Thymus (tissue), 11 donors: ENCODE data around the gene UNC13A. TPM values are rescaled to one million over a fixed set of nuclear protein-coding genes. Genes with fewer than 3 reads are reported as not detected.

Experiments
- DNase-seq, 9 donors: peaks; one replicate each; pipeline ENCODE4 v3.0.0-alpha.2; 2013; ENCODE audit warnings: low spot score in 9 of 9, low read depth in 6 of 9, missing footprints in 1 of 9
- H3K27ac ChIP-seq, 2 donors: one replicate each; pipeline ENCODE4 v1.5.1; 2013; ENCODE audit warnings: control low read depth in 1 of 2, low read depth in 1 of 2, low read length in 1 of 2, mild to moderate bottlenecking in 1 of 2, moderate library complexity in 1 of 2
- H3K27me3 ChIP-seq, 2 donors: one replicate each; pipeline ENCODE4 v1.5.1; 2013; ENCODE audit warnings: low read length in 1 of 2; ENCODE audit not compliant: control insufficient read depth in 2 of 2, insufficient read depth in 1 of 2
- H3K36me3 ChIP-seq, 2 donors: one replicate each; pipeline ENCODE4 v1.5.1; 2013; ENCODE audit warnings: low read length in 1 of 2, mild to moderate bottlenecking in 1 of 2, moderate library complexity in 1 of 2; ENCODE audit not compliant: control insufficient read depth in 2 of 2, insufficient read depth in 2 of 2
- H3K4me1 ChIP-seq, 2 donors: one replicate each; pipeline ENCODE4 v1.5.1; 2013; ENCODE audit warnings: low read length in 2 of 2; ENCODE audit not compliant: control insufficient read depth in 2 of 2, insufficient read depth in 2 of 2
- H3K4me3 ChIP-seq, 2 donors: one replicate each; pipeline ENCODE4 v1.5.1; 2013; ENCODE audit warnings: low read length in 2 of 2, control low read depth in 1 of 2, mild to moderate bottlenecking in 1 of 2
- H3K9me3 ChIP-seq, 2 donors: one replicate each; pipeline ENCODE4 v1.5.1; 2013; ENCODE audit warnings: low read length in 1 of 2, mild to moderate bottlenecking in 1 of 2; ENCODE audit not compliant: control insufficient read depth in 2 of 2, insufficient read depth in 1 of 2
- whole genome bisulfite sequencing: extraction: QIAGEN DNeasy Blood & Tissue Kit; methylation state at CpG from one replicate; pipeline ENCODE4 v1.1.7; 2013; 5-methylcytosine and 5-hydroxymethylcytosine counted together
- polyA plus RNA-seq: library from polyadenylated mRNA; stranded (reverse); fragments of 200-250 nt; gene quantifications from one replicate; pipeline ENCODE4 v1.2.3, GENCODE V29; 2013
- total RNA-seq: library from RNA; stranded (reverse); fragments of 120-200 nt; gene quantifications from one replicate; pipeline ENCODE4 v1.2.4, GENCODE V29; 2013
- donor health status: healthy.

UNC13A gene
- total and polyA plus RNA-seq, 2 donors, result 0.19 to 0.32 TPM

DNA sequence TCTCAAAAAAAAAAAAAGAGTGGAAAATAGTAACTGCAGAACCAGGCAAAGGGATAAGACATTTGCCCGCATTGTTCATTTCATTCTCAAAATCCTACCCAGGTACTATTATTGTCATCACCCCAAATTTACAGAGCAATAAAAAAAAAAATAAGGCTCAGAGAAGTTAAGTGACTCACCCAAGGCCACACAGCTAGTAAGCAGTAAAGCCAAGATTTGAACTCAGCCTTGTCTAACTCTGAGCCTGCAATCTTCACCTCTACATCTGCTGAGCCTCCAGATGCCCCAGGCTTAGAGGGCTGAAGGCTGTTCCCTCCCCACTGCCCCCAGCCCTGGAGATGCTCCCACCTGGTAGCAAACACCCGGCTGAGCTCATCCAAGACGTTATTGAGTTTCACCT lies 61.0 kb downstream of the UNC13A start:
- Histone ChIP-seq H3K27me3 (no peaks in the 10 kb centered on the region), H3K4me1 (no peaks in the 10 kb centered on the region), H3K27ac (no peak overlapping the region), H3K4me3 (no peak overlapping the region), H3K9me3 (peaks cover 0 to 1% of the 10 kb centered on the region in 2 donors), H3K36me3 (no peaks in the 10 kb centered on the region)
- DNase-seq, result no peak
- WGBS, result 93% methylated on average over 3 of the region's 3 CpGs

DNA sequence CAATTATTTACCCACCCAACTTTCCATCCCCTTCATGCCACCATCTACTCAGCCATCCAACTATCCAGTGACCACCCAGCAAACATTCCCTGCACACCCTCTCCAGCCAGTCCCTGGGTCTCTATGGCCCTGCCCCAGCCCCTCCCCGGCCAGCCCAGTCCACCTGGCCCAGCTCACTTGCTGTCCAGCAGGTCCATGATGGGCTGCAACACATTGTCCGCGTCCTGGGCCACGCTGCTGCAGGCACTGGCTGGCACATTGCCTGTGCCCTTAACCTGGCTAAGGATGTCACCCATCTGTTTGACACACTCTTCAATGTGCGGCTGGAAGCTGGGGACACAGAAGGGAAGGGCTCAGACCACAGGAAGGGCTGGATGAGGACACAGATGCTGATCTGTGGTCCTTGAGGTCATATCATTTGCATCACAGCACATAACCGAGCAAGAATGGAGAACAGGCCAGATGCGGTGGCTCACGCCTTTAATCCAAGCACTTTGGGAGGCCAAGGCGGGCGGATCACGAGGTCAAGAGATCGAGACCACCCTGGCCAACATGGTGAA lies 61.6 kb downstream of the UNC13A start:
- no peaks in the 10 kb centered on the region for H3K36me3 ChIP-seq
- 71% methylated on average over 12 of the region's 12 CpGs for WGBS
- H3K27me3 ChIP-seq, result no peaks in the 10 kb centered on the region
- no peak overlapping the region for H3K4me3 ChIP-seq
- no peak overlapping the region for H3K27ac ChIP-seq
- no peak for DNase-seq
- peaks cover 1 to 4% of the 10 kb centered on the region in 2 donors for H3K9me3 ChIP-seq
- peaks cover 0 to 2% of the 10 kb centered on the region in 2 donors for H3K4me1 ChIP-seq

GRCh38 chr19:17625980-17626379 lies 62.2 kb downstream of the UNC13A start:
- peaks cover 1 to 5% of the 10 kb centered on the region in 2 donors for H3K9me3 ChIP-seq
- no peak for DNase-seq
- 93% methylated on average over 2 of the region's 2 CpGs for WGBS

GRCh38 chr19:17625043-17625442 lies 63.1 kb downstream of the UNC13A start:
- Histone ChIP-seq H3K27me3 (peaks cover 0 to under 1% of the 10 kb centered on the region in 2 donors), H3K36me3 (no peaks in the 10 kb centered on the region), H3K4me1 (peaks cover 0 to 2% of the 10 kb centered on the region in 2 donors), H3K27ac (no peak overlapping the region), H3K9me3 (peaks cover 1 to 5% of the 10 kb centered on the region in 2 donors), H3K4me3 (no peak overlapping the region)
- 95% methylated on average over 1 of the region's 1 CpG for WGBS
- no peak for DNase-seq

More at GRCh38 chr19:17625980-17626379, 62.2 kb downstream of the UNC13A start:
- H3K4me3 ChIP-seq, result no peak overlapping the region
- peaks cover 0 to 2% of the 10 kb centered on the region in 2 donors for H3K4me1 ChIP-seq
- no peaks in the 10 kb centered on the region for H3K36me3 ChIP-seq
- H3K27ac ChIP-seq, result no peak overlapping the region
- no peaks in the 10 kb centered on the region for H3K27me3 ChIP-seq

DNA sequence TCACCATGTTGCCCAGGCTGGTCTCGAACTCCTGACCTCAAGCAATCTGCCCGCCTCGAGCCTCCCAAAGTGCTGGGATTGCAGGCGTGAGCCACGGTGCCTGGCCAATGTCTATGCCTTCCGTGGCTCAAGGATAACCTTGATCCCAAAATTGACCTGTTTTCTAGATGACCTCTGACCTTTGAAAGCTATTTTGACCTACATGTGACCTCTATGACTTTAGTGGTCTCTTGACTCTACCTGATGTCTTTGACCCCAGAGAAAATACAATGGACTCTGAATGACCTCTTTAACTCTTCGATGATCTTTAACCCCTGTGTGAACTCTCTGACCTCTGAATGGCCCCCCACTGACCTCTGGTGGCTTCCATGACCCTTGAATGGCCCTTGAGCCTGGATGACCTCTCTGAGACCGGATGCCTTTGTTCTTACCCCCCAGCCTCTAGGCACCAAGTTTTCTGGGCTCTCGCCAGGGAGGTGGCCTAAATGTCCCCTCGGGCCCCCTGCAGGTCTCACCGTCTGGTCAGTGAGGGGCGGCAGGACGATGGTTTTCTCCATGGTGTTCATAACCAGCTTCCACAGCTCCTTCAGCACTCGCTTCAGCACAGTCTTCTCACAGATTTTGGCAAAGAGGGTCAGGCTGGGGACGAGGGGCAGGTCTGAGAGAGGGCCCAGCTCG lies 63.7 kb downstream of the UNC13A start:
- no peak for DNase-seq
- H3K36me3 ChIP-seq, result no peaks in the 10 kb centered on the region
- H3K27me3 ChIP-seq, result peaks cover 0 to 5% of the 10 kb centered on the region in 2 donors
- H3K9me3 ChIP-seq, result peaks cover 1 to 5% of the 10 kb centered on the region in 2 donors
- no peak overlapping the region for H3K4me3 ChIP-seq
- WGBS, result 92% methylated on average over 16 of the region's 16 CpGs
- peaks cover 0 to 2% of the 10 kb centered on the region in 2 donors for H3K4me1 ChIP-seq
- H3K27ac ChIP-seq, result no peak overlapping the region

GRCh38 chr19:17623224-17623935 lies 64.8 kb downstream of the UNC13A start:
- no peak overlapping the region for H3K27ac ChIP-seq
- H3K9me3 ChIP-seq, result peaks cover 1 to 5% of the 10 kb centered on the region in 2 donors
- 93% methylated on average over 31 of the region's 31 CpGs for WGBS
- peaks cover 0 to 6% of the 10 kb centered on the region in 2 donors for H3K27me3 ChIP-seq
- DNase-seq, result no peak
- H3K36me3 ChIP-seq, result no peaks in the 10 kb centered on the region
- peaks cover 0 to 2% of the 10 kb centered on the region in 2 donors for H3K4me1 ChIP-seq
- H3K4me3 ChIP-seq, result no peak overlapping the region

DNA sequence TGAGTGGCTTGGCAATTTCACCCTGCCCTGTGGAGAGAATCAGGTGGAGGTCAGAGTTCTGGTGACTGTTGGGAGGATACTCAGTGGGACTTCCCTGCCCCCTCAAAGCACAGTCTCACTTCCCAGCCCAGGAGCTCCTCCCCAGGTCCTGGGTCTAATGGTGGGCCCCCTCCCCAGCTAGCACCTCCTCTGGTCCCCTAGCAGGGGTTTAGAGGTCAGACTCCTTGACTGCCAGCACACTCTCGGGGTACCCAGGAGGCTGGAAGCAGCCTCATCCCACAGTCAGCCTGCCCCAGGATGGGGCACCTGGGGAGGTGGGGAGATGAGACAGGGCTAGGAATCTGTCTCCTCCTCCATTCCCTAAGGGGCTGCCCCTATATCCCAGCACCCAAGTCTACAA lies 67.5 kb downstream of the UNC13A start:
- no peak for DNase-seq
- Histone ChIP-seq H3K4me1 (peaks cover 0 to 2% of the 10 kb centered on the region in 2 donors), H3K27me3 (peaks cover 7 to 32% of the 10 kb centered on the region in 2 donors), H3K36me3 (no peaks in the 10 kb centered on the region), H3K4me3 (no peak overlapping the region), H3K9me3 (peaks cover 1 to 5% of the 10 kb centered on the region in 2 donors), H3K27ac (no peak overlapping the region)
- 94% methylated on average over 1 of the region's 1 CpG for WGBS

GRCh38 chr19:17618936-17619335 lies 69.2 kb downstream of the UNC13A start:
- DNase-seq, result no peak
- Histone ChIP-seq H3K4me1 (peaks cover 0 to 2% of the 10 kb centered on the region in 2 donors), H3K27ac (no peak overlapping the region), H3K9me3 (peaks cover 1 to 5% of the 10 kb centered on the region in 2 donors), H3K4me3 (no peak overlapping the region), H3K36me3 (no peaks in the 10 kb centered on the region), H3K27me3 (peaks cover 7 to 43% of the 10 kb centered on the region in 2 donors)
- WGBS, result 13% methylated on average over 2 of the region's 2 CpGs
